Mesothelial cell of epicardium (in vitro differentiated cells): Measurements from ENCODE around the gene ANXA1. TPM values are rescaled to one million over a fixed set of nuclear protein-coding genes. Genes with fewer than 3 reads are reported as not detected.
A peak's percentile ranks its signal among the peaks of the same experiment; 100 is the strongest.
"Not testable (repeated sequence)": the region's sequence is repeated elsewhere in the genome, so short reads cannot be mapped to it uniquely, and the experiment has no call there.

Experiments used
- DNase-seq, 2 experiments: peaks; one replicate each; pipeline ENCODE4 v3.0.0; 2021; ENCODE audit warnings: low spot score in 2 of 2; ENCODE audit not compliant: unreplicated experiment in 2 of 2
- H3K27ac Mint-ChIP-seq: 2 replicates; pipeline ENCODE4 v1.8.0; 2021; ENCODE audit warnings: mixed read lengths
- H3K27me3 Mint-ChIP-seq: 2 replicates; pipeline ENCODE4 v1.8.0; 2021; ENCODE audit warnings: low read depth, mixed read lengths
- H3K36me3 Mint-ChIP-seq: 2 replicates; pipeline ENCODE4 v1.8.0; 2021; ENCODE audit warnings: mixed read lengths
- H3K4me1 Mint-ChIP-seq: 2 replicates; pipeline ENCODE4 v1.8.0; 2021; ENCODE audit warnings: mixed read lengths
- H3K4me3 Mint-ChIP-seq: 2 replicates; pipeline ENCODE4 v1.8.0; 2021; ENCODE audit warnings: mild to moderate bottlenecking, moderate library complexity, mixed read lengths
- H3K9me3 Mint-ChIP-seq: 2 replicates; pipeline ENCODE4 v1.8.0; 2021; ENCODE audit warnings: mixed read lengths
- CTCF ChIP-seq: fragments of 200-600 bp; sonication (generic); IDR thresholded peaks from one replicate; pipeline ENCODE4 v1.5.0; 2021; ENCODE audit warnings: antibody characterized with exemption; ENCODE audit not compliant: unreplicated experiment
- total RNA-seq: library from RNA; stranded (reverse); gene quantifications from 3 replicates; pipeline ENCODE4 v1.2.1, GENCODE V29; 2021

ANXA1 gene
- total RNA-seq, 1 donor from 2014 or later, result 183 TPM

- no peaks in the 10 kb centered on the region for H3K27me3 Mint-ChIP-seq
- no peak overlapping the region for H3K27ac Mint-ChIP-seq
These were observed 32.5 kb downstream of the ANXA1 start for GRCh38 chr9:73183917-73184861.

GRCh38 chr9:73191109-73191508 is 39.4 kb downstream of the ANXA1 start:
- not testable (repeated sequence) for H3K4me1 Mint-ChIP-seq, DNase-seq, H3K27ac Mint-ChIP-seq, H3K27me3 Mint-ChIP-seq, H3K4me3 Mint-ChIP-seq
- Mint-ChIP-seq H3K36me3 (peaks cover 11% of the 10 kb centered on the region), H3K9me3 (peaks cover 40% of the 10 kb centered on the region)

More at GRCh38 chr9:73183917-73184861, 32.5 kb downstream of the ANXA1 start:
- Mint-ChIP-seq H3K9me3 (peaks cover 33% of the 10 kb centered on the region), H3K36me3 (peaks cover 11% of the 10 kb centered on the region), H3K4me3 (no peak overlapping the region), H3K4me1 (peaks cover 18% of the 10 kb centered on the region)
- no peak for DNase-seq
- peak; percentile 82 for TF ChIP-seq CTCF

- Mint-ChIP-seq H3K4me1 (peaks cover 5% of the 10 kb centered on the region), H3K36me3 (no peaks in the 10 kb centered on the region), H3K27me3 (no peaks in the 10 kb centered on the region), H3K9me3 (peaks cover 9% of the 10 kb centered on the region), H3K27ac (no peak overlapping the region), H3K4me3 (no peak overlapping the region)
- TF ChIP-seq CTCF, result no peak
- DNase-seq, result no peak
These were observed 42.6 kb downstream of the ANXA1 start for GRCh38 chr9:73194284-73194683.

- Mint-ChIP-seq H3K4me1 (peaks cover 6% of the 10 kb centered on the region), H3K27me3 (no peaks in the 10 kb centered on the region), H3K9me3 (no peaks in the 10 kb centered on the region), H3K36me3 (no peaks in the 10 kb centered on the region), H3K4me3 (no peak overlapping the region), H3K27ac (no peak overlapping the region)
- no peak for TF ChIP-seq CTCF
- no peak for DNase-seq
These were observed 47.8 kb downstream of the ANXA1 start for GRCh38 chr9:73199448-73199847.

- DNase-seq, result no peak
- H3K27me3 Mint-ChIP-seq, result no peaks in the 10 kb centered on the region
- H3K27ac Mint-ChIP-seq, result no peak overlapping the region
- H3K4me3 Mint-ChIP-seq, result no peak overlapping the region
- H3K36me3 Mint-ChIP-seq, result no peaks in the 10 kb centered on the region
- no peaks in the 10 kb centered on the region for H3K9me3 Mint-ChIP-seq
- no peak for TF ChIP-seq CTCF
- H3K4me1 Mint-ChIP-seq, result peaks cover 6% of the 10 kb centered on the region
These were observed 48.2 kb downstream of the ANXA1 start for GRCh38 chr9:73199886-73200285.

GRCh38 chr9:73200694-73201452 is 49.2 kb downstream of the ANXA1 start:
- H3K4me1 Mint-ChIP-seq, result peaks cover 6% of the 10 kb centered on the region
- no peak overlapping the region for H3K4me3 Mint-ChIP-seq
- H3K27ac Mint-ChIP-seq, result no peak overlapping the region
- H3K9me3 Mint-ChIP-seq, result no peaks in the 10 kb centered on the region
- no peaks in the 10 kb centered on the region for H3K27me3 Mint-ChIP-seq
- no peak for DNase-seq
- peak; percentile 66 for TF ChIP-seq CTCF
- no peaks in the 10 kb centered on the region for H3K36me3 Mint-ChIP-seq
